GM12878 (cell line): ENCODE results near the gene PSMA7. TPM values are rescaled to one million over a fixed set of nuclear protein-coding genes. Genes with fewer than 3 reads are reported as not detected.

Source experiments
- ATAC-seq: fragments of 200-7000 bp; cut with Tn5 transposase; 3 replicates; pipeline ENCODE4 v1.9.1; 2020; ENCODE audit warnings: mild to moderate bottlenecking, moderate library complexity
- BruUV-seq: library from RNA; stranded (reverse); fragments of 400-500 nt; replicated peaks from 2 replicates; lab custom pipeline; 2021; lab: Mats Ljungman, UMichigan
- CTCF ChIA-PET: fragments of 300-600 bp; sonication (Branson Sonifier 250); formaldehyde crosslinking; extraction: SDS; loops from one replicate; lab custom pipeline; 2021; ENCODE audit warnings: inconsistent platforms; lab: Yijun Ruan, JAX
- POLR2A ChIA-PET: fragments of 350-600 bp; formaldehyde crosslinking; extraction: SDS; loops from one replicate; lab custom pipeline; 2021; ENCODE audit warnings: inconsistent platforms; lab: Charles Lee
- RAD21 ChIA-PET: fragments of 300-600 bp; sonication (Branson Sonifier 250); formaldehyde crosslinking; loops from one replicate; lab custom pipeline; 2023; ENCODE audit warnings: antibody characterized with exemption; ENCODE audit not compliant: unreplicated experiment; lab: Charles Lee
- SMC1A ChIA-PET: fragments of 300-600 bp; sonication (Branson Sonifier 250); formaldehyde crosslinking; loops from one replicate; lab custom pipeline; 2023; ENCODE audit not compliant: unreplicated experiment, uncharacterized antibody; lab: Charles Lee
- DNase-seq: peaks from one replicate; pipeline ENCODE4 v3.0.0-alpha.2; 2011; ENCODE audit warnings: low read depth, low spot score
- FAIRE-seq: peaks from 3 replicates; lab custom pipeline; 2011; peaks lifted over from hg19 to GRCh38; lab: Jason Lieb, UNC
- H2AFZ ChIP-seq: 2 replicates; pipeline ENCODE4 v1.6.0; 2011; ENCODE audit warnings: low read depth, low read length, control low read depth; ENCODE audit not compliant: control insufficient read depth
- H3K27ac ChIP-seq: 2 replicates; pipeline ENCODE4 v1.5.1; 2011; ENCODE audit warnings: control low read depth; ENCODE audit not compliant: control insufficient read depth, insufficient read depth
- H3K27me3 ChIP-seq, 2 experiments: replicated peaks in 1 of 2; 2 replicates each; pipeline versions ENCODE4 v1.6.0 to v1.6.1; 2011; ENCODE audit warnings: low read length in 1 of 2; ENCODE audit not compliant: control insufficient read depth in 2 of 2, insufficient read depth in 2 of 2
- H3K36me3 ChIP-seq, 2 experiments: 2 replicates each; pipeline ENCODE4 v1.5.1; 2011; ENCODE audit warnings: low read length in 1 of 2; ENCODE audit not compliant: control insufficient read depth in 2 of 2, insufficient read depth in 2 of 2
- H3K4me1 ChIP-seq: 2 replicates; pipeline ENCODE4 v1.6.1; 2011; ENCODE audit warnings: mild to moderate bottlenecking, low read length, moderate library complexity, mixed read lengths; ENCODE audit not compliant: control insufficient read depth, insufficient read depth
- H3K4me2 ChIP-seq: 2 replicates; pipeline ENCODE4 v1.6.0; 2011; ENCODE audit warnings: control low read depth; ENCODE audit not compliant: control insufficient read depth, insufficient read depth
- H3K4me3 ChIP-seq: fragments of 200-600 bp; sonication (generic); 2 replicates; pipeline ENCODE4 v1.5.1; 2016
- H3K79me2 ChIP-seq: 2 replicates; pipeline ENCODE4 v1.6.0; 2011; ENCODE audit warnings: low read length; ENCODE audit not compliant: control insufficient read depth, insufficient read depth
- H3K9ac ChIP-seq: 2 replicates; pipeline ENCODE4 v1.8.0; 2011; ENCODE audit warnings: low read length, control low read depth, mixed read lengths; ENCODE audit not compliant: control insufficient read depth, insufficient read depth
- H3K9me3 ChIP-seq: replicated peaks from 3 replicates; pipeline ENCODE4 v1.5.1; 2011; ENCODE audit warnings: mild to moderate bottlenecking, low read length; ENCODE audit not compliant: control insufficient read depth, insufficient read depth
- H4K20me1 ChIP-seq: 2 replicates; pipeline ENCODE4 v1.6.0; 2011; ENCODE audit not compliant: control insufficient read depth, insufficient read depth
- CEBPB ChIP-seq, 2 experiments: fragments of 150-350 bp in 1 of 2; IDR thresholded peaks; 2 replicates each; pipeline ENCODE4 v1.6.1; 2012 to 2014; ENCODE audit warnings: low read depth in 2 of 2, low read length in 2 of 2, borderline replicate concordance in 1 of 2, inconsistent platforms in 1 of 2
- MXI1 ChIP-seq: fragments of 150-350 bp; IDR thresholded peaks from 2 replicates; pipeline ENCODE4 v1.6.1; 2011; ENCODE audit warnings: low read depth, mild to moderate bottlenecking, inconsistent platforms, low read length, improper control_type of control experiment
- RCOR1 ChIP-seq: conservative IDR thresholded peaks from 2 replicates; pipeline ENCODE4 v1.6.1; 2012; ENCODE audit warnings: low read depth, low read length, improper control_type of control experiment
- RFX5 ChIP-seq: IDR thresholded peaks from 2 replicates; pipeline ENCODE4 v1.6.1; 2011; ENCODE audit warnings: low read depth, low read length, improper control_type of control experiment
- WGBS: methylation state at CpG from one replicate; pipeline ENCODE4 v1.1.6; 2016; ENCODE audit warnings: low lambda C conversion rate; ENCODE audit not compliant: insufficient replicate concordance, insufficient coverage; ENCODE audit errors: missing lambda C conversion rate; 5-methylcytosine and 5-hydroxymethylcytosine counted together
- in situ Hi-C: fragments of 300-500 bp; cut with MboI; formaldehyde crosslinking; loops from 9 replicates; pipeline ENCODE4 v1.14.3; 2018; ENCODE audit warnings: mixed read lengths
- intact Hi-C: fragments of 100-400 bp; cut with micrococcal nuclease; formaldehyde crosslinking; loops from one replicate; pipeline ENCODE4 v1.14.2; 2022; ENCODE audit not compliant: unreplicated experiment
- polyA plus RNA-seq, 11 experiments: library from polyadenylated mRNA; depleted of rRNA in 4 of 11; unstranded in 6 of 11; stranded (reverse) in 5 of 11; fragments of >200 nt; fragmentation: Nextera tagmentation in 4 of 11; fragmentation: Illumina TruSeq in 1 of 11; extraction: Ambion mirVana in 4 of 11; extraction: Trizol in 1 of 11; gene quantifications; 1 replicate in 1 of 11; 2 replicates in 10 of 11; pipeline versions ENCODE4 v1.2.1 to v1.2.3, GENCODE V29; 2011 to 2016; ENCODE audit warnings: inconsistent platforms in 2 of 11, missing spikeins in 2 of 11, low read depth in 1 of 11
- total RNA-seq, 4 experiments: library from RNA; depleted of rRNA in 3 of 4; stranded (reverse); fragments of >200 nt in 3 of 4; fragmentation: Illumina TruSeq in 1 of 4; extraction: Trizol in 1 of 4; gene quantifications; 2 replicates each; pipeline versions ENCODE4 v1.2.1 to v1.2.3, GENCODE V29; 2013 to 2021
- TF ChIP-seq, protein P1 (sequence below): IDR thresholded peaks from 2 replicates; pipeline ENCODE4 v1.6.1; 2011; ENCODE audit warnings: mild to moderate bottlenecking, low read depth, low read length, moderate library complexity; ENCODE audit not compliant: insufficient replicate concordance

The PSMA7 gene
- total and polyA plus RNA-seq, 10 of the 15 experiments (the other 5 are each of a cell fraction or from before 2014, with no cell fraction given), result 216 to 857 (median 368) TPM

DNA sequence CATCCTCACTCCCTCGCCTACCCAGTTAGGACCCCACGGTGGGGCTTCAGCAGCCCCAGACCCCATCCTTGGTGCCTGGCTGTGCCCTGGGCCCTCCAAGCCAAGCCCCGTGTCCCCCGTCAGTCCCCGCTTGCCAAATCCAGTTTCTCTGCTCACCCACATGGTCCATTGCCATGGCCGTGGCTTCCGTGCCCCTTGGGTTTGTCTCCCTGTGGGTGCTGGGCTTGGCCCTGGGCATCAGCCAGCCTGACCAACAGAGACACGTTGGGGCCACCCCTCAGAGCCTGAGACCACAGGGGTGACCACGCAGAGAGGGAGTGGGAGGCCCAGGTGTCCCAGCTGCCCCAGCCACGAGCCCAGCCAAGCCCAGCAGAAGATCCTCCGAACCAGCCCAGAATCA is 8.0 kb upstream of the PSMA7 start:
- Histone ChIP-seq H3K9me3 (no peaks in the 10 kb centered on the region; the same call in 2 of the 3 replicates), H2AFZ (no peak overlapping the region), H4K20me1 (no peaks in the 10 kb centered on the region; the same call in 1 of the 2 replicates), H3K27me3 (no peaks in the 10 kb centered on the region), H3K79me2 (peaks cover 19% of the 10 kb centered on the region), H3K36me3 (peaks cover 5 to 8% of the 10 kb centered on the region in 2 experiments; a peak in 3 of 4 replicates), H3K4me3 (no peak overlapping the region), H3K4me1 (no peaks in the 10 kb centered on the region), H3K27ac (no peak overlapping the region), H3K9ac (no peak overlapping the region), H3K4me2 (no peak overlapping the region)
- DNase-seq, result no peak
- SMC1A ChIA-PET, result no interaction called here
- POLR2A ChIA-PET, result no interaction called here
- RAD21 ChIA-PET, result no interaction called here
- intact Hi-C loops (no loop called here), in situ Hi-C loops (no loop called here)
- no peak for ATAC-seq
- 92% methylated on average over 11 of the region's 11 CpGs for WGBS
- CTCF ChIA-PET, result no interaction called here
- FAIRE-seq, result no peak
- TF ChIP-seq, protein P1, sequence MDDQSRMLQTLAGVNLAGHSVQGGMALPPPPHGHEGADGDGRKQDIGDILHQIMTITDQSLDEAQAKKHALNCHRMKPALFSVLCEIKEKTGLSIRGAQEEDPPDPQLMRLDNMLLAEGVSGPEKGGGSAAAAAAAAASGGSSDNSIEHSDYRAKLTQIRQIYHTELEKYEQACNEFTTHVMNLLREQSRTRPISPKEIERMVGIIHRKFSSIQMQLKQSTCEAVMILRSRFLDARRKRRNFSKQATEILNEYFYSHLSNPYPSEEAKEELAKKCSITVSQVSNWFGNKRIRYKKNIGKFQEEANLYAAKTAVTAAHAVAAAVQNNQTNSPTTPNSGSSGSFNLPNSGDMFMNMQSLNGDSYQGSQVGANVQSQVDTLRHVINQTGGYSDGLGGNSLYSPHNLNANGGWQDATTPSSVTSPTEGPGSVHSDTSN, result no peak
- no peak for TF ChIP-seq RFX5
- no TSS peak for BruUV-seq

DNA sequence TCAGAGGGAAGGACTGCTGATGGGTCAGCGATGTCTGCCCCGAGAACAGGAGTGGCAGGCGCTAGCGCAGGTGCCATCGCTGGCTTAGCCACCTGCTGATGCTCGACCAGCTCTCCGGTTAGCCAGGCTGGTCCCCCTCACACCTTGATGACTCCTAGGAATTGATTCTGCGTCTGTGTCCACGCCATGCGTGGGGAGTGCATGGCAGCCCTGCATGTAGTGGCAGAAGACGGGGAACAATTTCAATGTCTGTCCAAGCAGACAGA is 7.0 kb upstream of the PSMA7 start:
- Histone ChIP-seq H3K4me2 (no peak overlapping the region), H3K9ac (no peak overlapping the region), H4K20me1 (no peaks in the 10 kb centered on the region; the same call in 1 of the 2 replicates), H3K36me3 (peaks cover 5 to 8% of the 10 kb centered on the region in 2 experiments; a peak in 3 of 4 replicates), H3K4me3 (no peak overlapping the region), H3K4me1 (no peaks in the 10 kb centered on the region; the same call in 1 of the 2 replicates), H3K27ac (no peak overlapping the region), H3K9me3 (no peaks in the 10 kb centered on the region; the same call in 2 of the 3 replicates), H3K27me3 (no peaks in the 10 kb centered on the region), H2AFZ (no peak overlapping the region), H3K79me2 (peaks cover 29% of the 10 kb centered on the region)
- in situ Hi-C loops, result no loop called here
- ChIA-PET SMC1A (no interaction called here), RAD21 (no interaction called here), CTCF (no interaction called here), POLR2A (no interaction called here)
- TF ChIP-seq CEBPB (IDR thresholded peaks at IDR 0.05; ENCODE audit: borderline replicate concordance in 1 of 2, low read depth in 2 of 2, low read length in 2 of 2) (no peak), RCOR1 (no peak), MXI1 (no peak)
- TF ChIP-seq, protein P1, result no peak
- no peak for ATAC-seq
- WGBS, result 95% methylated on average over 11 of the region's 11 CpGs
- intact Hi-C loops, result no loop called here
- DNase-seq, result no peak
- BruUV-seq, result no TSS peak
- FAIRE-seq, result no peak
